ENCODE measurements around the gene EXOC3L4. TPM values are rescaled to one million over a fixed set of nuclear protein-coding genes. Genes with fewer than 3 reads are reported as not detected.

Gene EXOC3L4
- total and polyA plus RNA-seq, 10 donors: 2.0 to 39.2 (median 12.6) TPM

DNA sequence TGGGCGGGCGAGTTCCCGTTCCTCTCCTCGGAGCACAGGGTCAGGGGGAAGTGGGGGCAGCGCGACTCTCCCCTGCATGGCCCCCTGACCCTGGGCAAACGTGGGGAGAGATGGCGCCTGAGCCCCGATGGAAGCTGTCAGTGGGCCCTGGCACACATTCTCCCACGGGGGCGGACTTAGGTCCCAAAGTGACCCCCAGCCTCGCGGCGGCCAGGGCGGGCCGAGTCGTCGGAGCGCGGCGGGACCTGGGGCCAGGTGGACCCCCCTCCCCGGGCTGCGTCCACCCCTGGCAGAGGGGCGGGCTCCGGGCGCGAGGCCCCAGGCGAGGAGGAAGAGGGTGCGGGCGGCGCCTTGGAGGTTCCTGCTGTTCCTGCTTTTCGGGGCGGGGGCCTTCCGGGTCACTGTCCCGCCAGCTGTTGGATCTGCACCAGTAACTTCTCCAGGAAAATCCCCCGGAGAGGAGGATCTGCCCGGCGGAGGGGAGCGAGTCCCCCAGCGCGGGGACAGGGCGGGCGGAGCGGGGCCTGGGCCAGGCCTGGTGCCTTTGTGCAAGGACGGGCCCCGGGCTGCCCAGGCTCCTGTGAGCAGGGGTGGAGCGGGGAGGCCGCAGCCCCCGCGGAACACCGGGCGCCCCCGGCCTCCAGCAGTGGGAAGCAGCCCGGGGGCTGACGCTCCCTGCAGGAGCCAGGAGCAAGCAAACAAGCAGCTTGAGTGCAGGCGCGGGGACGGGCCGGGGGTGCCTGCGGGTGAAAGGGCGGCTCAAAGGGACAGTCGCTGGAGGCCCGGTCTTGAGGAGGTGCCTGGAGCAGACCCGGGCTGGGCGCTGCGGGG, 44.0 kb downstream of the EXOC3L4 start:
- TF ChIP-seq POLR2A (IDR thresholded peaks at IDR 0.05): no peak
- TF ChIP-seq POLR2AphosphoS5 (IDR thresholded peaks at IDR 0.05): peak in 1 of 3 donors; percentile 11
- peaks cover 0 to 37% (median 0%) of the 10 kb centered on the region in 7 donors for H3K27me3 ChIP-seq (replicated peaks in 1 of 7)
- peak overlapping the region in 1 of 8 donors; percentile 10 for H3K4me3 ChIP-seq
- peak overlapping the region in 6 of 8 donors; percentile 22 to 68 (median 54) for H3K27ac ChIP-seq
- H3K4me1 ChIP-seq: peaks cover 0 to 47% (median 27%) of the 10 kb centered on the region in 6 donors
- peaks cover 0 to 43% (median 20%) of the 10 kb centered on the region in 6 donors for H3K36me3 ChIP-seq
- H3K9me3 ChIP-seq: no peaks in the 10 kb centered on the region
- no peak for DNase-seq
- whole genome bisulfite sequencing, 5 donors: 34 to 46% (median 40%) methylated on average over 20 to 66 of the region's 66 CpGs
- intact Hi-C loops (cut with DNase I; ENCODE audit: low total_unique reads): no loop called here

DNA sequence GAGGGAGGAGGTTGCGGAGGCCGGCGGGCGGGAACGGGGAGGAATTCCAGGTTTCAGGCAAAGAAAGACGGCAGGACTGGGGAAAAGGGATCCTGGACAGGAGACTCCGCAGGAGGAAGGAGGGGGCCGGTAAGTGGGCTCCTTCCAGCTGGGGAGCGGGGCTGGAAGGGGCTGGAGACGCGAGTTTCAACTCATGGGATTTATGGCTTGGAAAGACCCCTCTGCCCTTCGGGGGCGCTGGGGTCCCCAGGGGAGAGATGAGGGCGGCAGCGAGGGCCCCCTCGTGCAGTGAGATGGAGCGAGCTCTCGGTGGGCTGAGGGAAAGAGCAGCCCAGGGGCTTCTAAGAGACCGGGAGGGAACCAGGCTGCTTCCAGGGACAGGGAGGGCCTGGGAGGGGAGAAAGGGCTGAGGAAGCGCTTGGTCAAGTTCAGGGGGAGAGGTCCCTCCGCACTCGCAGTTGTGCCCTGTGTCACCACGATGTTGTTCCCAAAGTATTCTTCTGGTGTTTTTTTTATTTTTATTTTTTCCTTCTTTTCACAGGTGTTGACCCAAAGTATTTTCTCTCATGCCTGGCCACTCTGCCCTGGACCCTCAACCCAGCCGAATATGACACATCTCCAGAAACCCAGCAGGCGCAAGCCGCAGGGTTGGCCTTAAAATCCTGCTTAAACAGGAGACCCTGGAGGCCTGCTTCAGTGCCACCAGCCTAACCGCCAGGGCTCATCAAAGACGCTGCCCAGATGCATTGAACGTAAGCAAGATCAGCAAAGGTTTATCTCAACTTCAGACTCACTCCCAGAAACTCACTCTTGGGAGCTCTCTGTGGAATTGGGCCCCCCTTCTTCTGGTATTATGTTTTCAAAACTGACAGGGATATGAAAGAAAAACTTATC, 44.9 kb downstream of the EXOC3L4 start:
- Histone ChIP-seq H3K9me3 (no peaks in the 10 kb centered on the region), H3K27me3 (replicated peaks in 1 of 7) (peaks cover 0 to 39% (median 0%) of the 10 kb centered on the region in 7 donors), H3K4me3 (peak overlapping the region in 1 of 8 donors; percentile 10), H3K4me1 (peaks cover 0 to 40% (median 26%) of the 10 kb centered on the region in 6 donors), H3K27ac (peak overlapping the region in 3 of 8 donors; percentile 57 to 68 (median 58)), H3K36me3 (peaks cover 0 to 35% (median 14%) of the 10 kb centered on the region in 6 donors)
- intact Hi-C loops (cut with DNase I; ENCODE audit: low total_unique reads): no loop called here
- no peak for TF ChIP-seq POLR2AphosphoS5 (IDR thresholded peaks at IDR 0.05)
- TF ChIP-seq, protein P1, sequence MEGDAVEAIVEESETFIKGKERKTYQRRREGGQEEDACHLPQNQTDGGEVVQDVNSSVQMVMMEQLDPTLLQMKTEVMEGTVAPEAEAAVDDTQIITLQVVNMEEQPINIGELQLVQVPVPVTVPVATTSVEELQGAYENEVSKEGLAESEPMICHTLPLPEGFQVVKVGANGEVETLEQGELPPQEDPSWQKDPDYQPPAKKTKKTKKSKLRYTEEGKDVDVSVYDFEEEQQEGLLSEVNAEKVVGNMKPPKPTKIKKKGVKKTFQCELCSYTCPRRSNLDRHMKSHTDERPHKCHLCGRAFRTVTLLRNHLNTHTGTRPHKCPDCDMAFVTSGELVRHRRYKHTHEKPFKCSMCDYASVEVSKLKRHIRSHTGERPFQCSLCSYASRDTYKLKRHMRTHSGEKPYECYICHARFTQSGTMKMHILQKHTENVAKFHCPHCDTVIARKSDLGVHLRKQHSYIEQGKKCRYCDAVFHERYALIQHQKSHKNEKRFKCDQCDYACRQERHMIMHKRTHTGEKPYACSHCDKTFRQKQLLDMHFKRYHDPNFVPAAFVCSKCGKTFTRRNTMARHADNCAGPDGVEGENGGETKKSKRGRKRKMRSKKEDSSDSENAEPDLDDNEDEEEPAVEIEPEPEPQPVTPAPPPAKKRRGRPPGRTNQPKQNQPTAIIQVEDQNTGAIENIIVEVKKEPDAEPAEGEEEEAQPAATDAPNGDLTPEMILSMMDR (IDR thresholded peaks at IDR 0.05 in 8 of 11, conservative IDR thresholded peaks at IDR 0.05 in 3 of 11): no peak
- no peak for TF ChIP-seq POLR2A (IDR thresholded peaks at IDR 0.05)
- DNase-seq: no peak
- 72 to 82% (median 76%) methylated on average over 29 of the region's 29 CpGs for WGBS, 5 donors

DNA sequence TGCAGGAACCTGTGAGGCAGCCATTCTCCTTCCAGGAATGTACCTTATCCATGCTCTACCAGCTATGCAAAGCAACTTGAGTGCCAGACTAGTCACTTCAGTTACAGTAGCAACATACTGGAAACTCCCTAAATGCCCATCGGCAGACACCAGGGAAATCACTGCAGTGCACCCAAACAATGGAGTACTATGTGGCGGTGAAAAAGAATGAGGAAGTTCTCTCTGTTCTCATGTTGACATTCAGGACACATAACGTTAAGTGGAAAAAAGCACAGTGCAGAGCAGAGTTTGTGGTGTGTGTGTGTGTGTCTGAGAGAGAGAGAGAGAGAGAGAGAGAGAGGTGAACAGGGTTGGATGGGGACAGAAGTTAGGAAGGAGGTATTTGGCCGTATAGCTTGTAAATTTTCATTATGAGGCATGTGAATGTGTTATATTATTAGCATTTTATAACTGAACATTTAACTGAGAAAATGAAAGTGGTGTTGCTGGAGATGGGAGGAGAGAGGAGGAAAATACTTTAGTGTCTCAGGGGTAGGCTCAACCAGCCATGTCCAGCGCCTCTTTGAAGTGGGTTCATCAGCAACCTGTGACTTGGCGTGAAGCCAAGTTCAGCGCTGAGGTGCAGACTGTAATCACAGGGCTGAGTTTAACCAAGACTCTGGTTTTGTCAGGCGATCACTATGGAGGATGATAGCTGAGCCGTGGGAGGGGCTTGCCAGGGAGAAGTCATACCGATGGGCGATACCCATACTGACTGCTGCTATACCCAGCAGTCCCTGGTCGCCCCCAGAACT, 46.0 kb downstream of the EXOC3L4 start:
- H3K4me3 ChIP-seq: peak overlapping the region in 1 of 8 donors; percentile 31
- peaks cover 0 to 39% (median 0%) of the 10 kb centered on the region in 7 donors for H3K27me3 ChIP-seq (replicated peaks in 1 of 7)
- DNase-seq: no peak
- no peak overlapping the region for H3K27ac ChIP-seq
- H3K4me1 ChIP-seq: peaks cover 0 to 40% (median 26%) of the 10 kb centered on the region in 6 donors
- 47 to 55% (median 49%) methylated on average over 11 to 12 of the region's 12 CpGs for WGBS, 5 donors
- intact Hi-C loops (cut with DNase I; ENCODE audit: low total_unique reads): no loop called here
- peaks cover 0 to 24% (median 5%) of the 10 kb centered on the region in 6 donors for H3K36me3 ChIP-seq
- TF ChIP-seq POLR2A (IDR thresholded peaks at IDR 0.05): no peak
- TF ChIP-seq POLR2AphosphoS5 (IDR thresholded peaks at IDR 0.05): peak in 1 of 3 donors; percentile 45
- H3K9me3 ChIP-seq: no peaks in the 10 kb centered on the region

DNA sequence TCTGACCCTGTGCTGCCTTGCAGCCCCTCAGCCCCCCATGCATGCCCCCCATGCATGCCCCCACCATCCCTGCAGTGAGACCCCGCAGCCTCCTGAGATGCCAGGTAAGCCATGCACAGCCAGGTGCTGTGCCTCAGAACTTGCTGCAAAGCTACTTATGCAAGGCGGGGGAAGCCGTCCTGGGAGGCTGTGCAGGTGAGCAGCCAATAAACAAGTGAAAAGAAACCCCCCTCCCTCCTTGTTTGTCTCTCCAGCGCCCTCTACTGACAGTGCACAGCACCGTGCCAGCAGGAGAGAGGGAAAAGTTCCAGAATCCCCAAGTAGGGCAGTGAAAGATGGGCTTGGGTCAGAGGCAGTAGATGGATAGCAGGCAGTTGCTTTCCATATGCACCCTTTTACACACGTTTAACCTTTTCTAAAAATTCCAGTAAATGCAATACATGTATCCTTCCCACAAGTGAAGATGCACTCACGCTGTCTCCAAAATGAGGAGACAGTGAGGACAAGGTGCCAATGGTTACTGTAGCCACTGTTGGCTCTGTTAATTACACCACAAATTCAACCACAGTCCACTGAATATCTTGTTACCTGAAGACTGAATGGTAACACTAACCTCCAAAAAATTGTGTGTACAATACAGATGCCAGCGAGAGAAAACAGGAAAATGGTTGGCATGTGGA, 46.7 kb downstream of the EXOC3L4 start:
- Histone ChIP-seq H3K36me3 (peaks cover 0 to 16% (median 0%) of the 10 kb centered on the region in 6 donors), H3K4me3 (peak overlapping the region in 1 of 8 donors; percentile 31), H3K27me3 (replicated peaks in 1 of 7) (peaks cover 0 to 45% (median 0%) of the 10 kb centered on the region in 7 donors), H3K9me3 (no peaks in the 10 kb centered on the region), H3K4me1 (peaks cover 0 to 40% (median 26%) of the 10 kb centered on the region in 6 donors), H3K27ac (no peak overlapping the region)
- intact Hi-C loops (cut with DNase I; ENCODE audit: low total_unique reads): no loop called here
- WGBS, 5 donors: 28 to 33% (median 32%) methylated on average over 7 to 8 of the region's 8 CpGs
- no peak for DNase-seq
- TF ChIP-seq, protein P1 (IDR thresholded peaks at IDR 0.05 in 8 of 11, conservative IDR thresholded peaks at IDR 0.05 in 3 of 11): peak in 10 of 11 experiments; percentile 12 to 77 (median 63)
- no peak for TF ChIP-seq POLR2A (IDR thresholded peaks at IDR 0.05)
